H1 (cell line): ENCODE measurements around the gene SPSB3. TPM values are rescaled to one million over a fixed set of nuclear protein-coding genes. Genes with fewer than 3 reads are reported as not detected.
A peak's percentile ranks its signal among the peaks of the same experiment; 100 is the strongest.

Source experiments
- CTCF ChIA-PET: fragments of 300-600 bp; sonication (Branson Sonifier 250); formaldehyde crosslinking; loops from one replicate; lab custom pipeline; 2021; ENCODE audit not compliant: partially characterized antibody; lab: Charles Lee
- POLR2A ChIA-PET: fragments of 300-600 bp; sonication (Branson Sonifier 250); formaldehyde crosslinking; loops from one replicate; lab custom pipeline; 2021; ENCODE audit warnings: inconsistent platforms; ENCODE audit not compliant: partially characterized antibody; lab: Charles Lee
- DNase-seq, 2 experiments: peaks; one replicate each; pipeline versions ENCODE4 v3.0.0 to v3.0.0-alpha.2; 2010 to 2022; ENCODE audit warnings: low spot score in 2 of 2, low read depth in 1 of 2, mixed read lengths in 1 of 2
- FAIRE-seq: peaks from 2 replicates; lab custom pipeline; 2011; peaks lifted over from hg19 to GRCh38; lab: Jason Lieb, UNC
- H2AFZ ChIP-seq: 2 replicates; pipeline ENCODE4 v1.8.1; 2012; ENCODE audit warnings: low read length, inconsistent platforms
- H2AK5ac ChIP-seq: 2 replicates; pipeline ENCODE4 v1.6.1; 2013; ENCODE audit warnings: low read depth, low read length
- H2BK120ac ChIP-seq: replicated peaks from 2 replicates; pipeline ENCODE3; 2013; ENCODE audit warnings: low read depth, low read length, inconsistent platforms
- H2BK12ac ChIP-seq: 2 replicates; pipeline ENCODE4 v1.6.1; 2013; ENCODE audit warnings: low read depth, low read length
- H2BK15ac ChIP-seq: 2 replicates; pipeline ENCODE4 v1.6.1; 2013; ENCODE audit warnings: low read length
- H2BK20ac ChIP-seq: 2 replicates; pipeline ENCODE4 v1.6.1; 2013; ENCODE audit warnings: low read length
- H2BK5ac ChIP-seq: 2 replicates; pipeline ENCODE4 v1.6.1; 2013; ENCODE audit warnings: low read depth, low read length
- H3K14ac ChIP-seq: 2 replicates; pipeline ENCODE4 v1.6.1; 2013; ENCODE audit warnings: inconsistent platforms; ENCODE audit not compliant: insufficient read length
- H3K18ac ChIP-seq: 2 replicates; pipeline ENCODE4 v1.6.1; 2013; ENCODE audit warnings: low read length; ENCODE audit errors: extremely low read depth
- H3K23ac ChIP-seq: 2 replicates; pipeline ENCODE4 v1.6.1; 2013; ENCODE audit warnings: inconsistent platforms; ENCODE audit not compliant: insufficient read length
- H3K23me2 ChIP-seq: 2 replicates; pipeline ENCODE4 v1.6.1; 2013; ENCODE audit warnings: low read depth, low read length
- H3K27ac ChIP-seq: 2 replicates; pipeline ENCODE4 v1.6.1; 2011; ENCODE audit warnings: low read depth, low read length, inconsistent platforms
- H3K27me3 ChIP-seq, 4 experiments: replicated peaks in 1 of 4; 1 replicate in 1 of 4; 2 replicates in 3 of 4; pipeline versions ENCODE4 v1.6.1 to v1.8.1; 2011 to 2013; ENCODE audit warnings: low read length in 3 of 4, mild to moderate bottlenecking in 3 of 4, inconsistent platforms in 2 of 4, mixed read lengths in 2 of 4, moderate library complexity in 1 of 4; ENCODE audit not compliant: control insufficient read depth in 3 of 4, insufficient read depth in 3 of 4; ENCODE audit errors: extremely low read depth in 1 of 4
- H3K36me3 ChIP-seq, 4 experiments: 2 replicates each; pipeline versions ENCODE4 v1.6.1 to v1.8.1; 2011 to 2013; ENCODE audit warnings: mild to moderate bottlenecking in 4 of 4, low read length in 3 of 4, moderate library complexity in 2 of 4, control low read depth in 1 of 4, inconsistent platforms in 1 of 4; ENCODE audit not compliant: insufficient read depth in 4 of 4, control insufficient read depth in 2 of 4
- H3K4ac ChIP-seq: replicated peaks from 2 replicates; pipeline ENCODE3; 2013; ENCODE audit warnings: low read length, low read depth, mixed read lengths, inconsistent platforms; ENCODE audit not compliant: insufficient read length
- H3K4me1 ChIP-seq, 4 experiments: replicated peaks in 1 of 4; 1 replicate in 1 of 4; 2 replicates in 3 of 4; pipeline versions ENCODE4 v1.6.1 to v1.8.1; 2011 to 2013; ENCODE audit warnings: low read length in 3 of 4, inconsistent platforms in 2 of 4, mixed read lengths in 1 of 4; ENCODE audit not compliant: insufficient read depth in 4 of 4, control insufficient read depth in 3 of 4
- H3K4me2 ChIP-seq, 2 experiments: 2 replicates each; pipeline versions ENCODE4 v1.6.1 to v1.8.1; 2011 to 2013; ENCODE audit warnings: low read depth in 2 of 2, low read length in 2 of 2, control low read depth in 1 of 2, inconsistent platforms in 1 of 2, mild to moderate bottlenecking in 1 of 2; ENCODE audit not compliant: insufficient read depth in 1 of 2
- H3K4me3 ChIP-seq, 4 experiments: fragments of 200-600, 300-600 bp in 1 of 4; sonication (generic), shearing (Covaris generic), sonication (Bioruptor Twin) in 1 of 4; 2 replicates each; pipeline versions ENCODE4 v1.5.1 to v1.8.1; 2011 to 2016; ENCODE audit warnings: low read length in 4 of 4, low read depth in 3 of 4, control low read depth in 2 of 4, inconsistent platforms in 2 of 4, mild to moderate bottlenecking in 2 of 4, mixed read lengths in 1 of 4, moderate library complexity in 1 of 4; ENCODE audit not compliant: insufficient read depth in 2 of 4; ENCODE audit errors: extremely low read depth in 1 of 4
- H3K56ac ChIP-seq: replicated peaks from 2 replicates; pipeline ENCODE3; 2013; ENCODE audit warnings: low read depth, mild to moderate bottlenecking, mixed read lengths, low read length, inconsistent platforms; ENCODE audit not compliant: insufficient read length
- H3K79me1 ChIP-seq: 2 replicates; pipeline ENCODE4 v1.6.1; 2013; ENCODE audit warnings: low read depth, low read length, control low read depth
- H3K79me2 ChIP-seq, 2 experiments: 2 replicates each; pipeline versions ENCODE4 v1.6.1 to v1.8.1; 2012 to 2013; ENCODE audit warnings: low read length in 2 of 2, mild to moderate bottlenecking in 2 of 2, inconsistent platforms in 1 of 2; ENCODE audit not compliant: insufficient read depth in 2 of 2, control insufficient read depth in 1 of 2
- H3K9ac ChIP-seq, 4 experiments: replicated peaks in 1 of 4; 1 replicate in 1 of 4; 2 replicates in 3 of 4; pipeline versions ENCODE4 v1.6.1 to v1.8.1; 2011 to 2013; ENCODE audit warnings: low read depth in 3 of 4, low read length in 3 of 4, control low read depth in 2 of 4, mild to moderate bottlenecking in 2 of 4, moderate library complexity in 2 of 4, inconsistent platforms in 1 of 4; ENCODE audit errors: extremely low read depth in 1 of 4
- H3K9me3 ChIP-seq, 2 experiments: 2 replicates each; pipeline versions ENCODE4 v1.6.1 to v1.8.1; 2012 to 2013; ENCODE audit warnings: mild to moderate bottlenecking in 2 of 2, moderate library complexity in 2 of 2, control low read depth in 1 of 2, inconsistent platforms in 1 of 2, low read depth in 1 of 2, low read length in 1 of 2, mixed read lengths in 1 of 2; ENCODE audit not compliant: insufficient read depth in 2 of 2
- H4K20me1 ChIP-seq, 2 experiments: replicated peaks in 1 of 2; 2 replicates each; pipeline versions ENCODE3 to v1.8.1; 2011 to 2013; ENCODE audit warnings: inconsistent platforms in 2 of 2, low read length in 2 of 2, mild to moderate bottlenecking in 1 of 2; ENCODE audit not compliant: insufficient read depth in 2 of 2, control insufficient read depth in 1 of 2
- H4K5ac ChIP-seq: 2 replicates; pipeline ENCODE4 v1.6.1; 2013; ENCODE audit warnings: low read length, low read depth, mixed read lengths, inconsistent platforms; ENCODE audit not compliant: insufficient read length
- H4K8ac ChIP-seq: 2 replicates; pipeline ENCODE4 v1.8.0; 2013; ENCODE audit warnings: mild to moderate bottlenecking, moderate library complexity, low read length, inconsistent platforms; ENCODE audit not compliant: insufficient read depth; ENCODE audit errors: extremely low read depth
- H4K91ac ChIP-seq: replicated peaks from 2 replicates; pipeline ENCODE3; 2013; ENCODE audit warnings: low read length, mixed read lengths, inconsistent platforms; ENCODE audit not compliant: insufficient read length
- RAD21 ChIP-seq, 2 experiments: IDR thresholded peaks in 1 of 2; conservative IDR thresholded peaks in 1 of 2; 2 replicates each; pipeline ENCODE4 v1.6.1; 2011; ENCODE audit warnings: low read depth in 2 of 2, low read length in 2 of 2, improper control_type of control experiment in 1 of 2, inconsistent platforms in 1 of 2, mild to moderate bottlenecking in 1 of 2, moderate library complexity in 1 of 2
- SIN3A ChIP-seq, 2 experiments: IDR thresholded peaks in 1 of 2; conservative IDR thresholded peaks in 1 of 2; 2 replicates each; pipeline ENCODE4 v1.6.1; 2011 to 2012; ENCODE audit warnings: low read length in 2 of 2, improper control_type of control experiment in 1 of 2, low read depth in 1 of 2, mild to moderate bottlenecking in 1 of 2
- WGBS, 2 experiments: shearing (Covaris generic) in 1 of 2; methylation state at CpG; one replicate each; pipeline versions ENCODE4 v1.1.6 to v1.1.7; 2013 to 2015; ENCODE audit warnings: low lambda C conversion rate in 2 of 2, mixed read lengths in 2 of 2, inconsistent platforms in 1 of 2, low coverage in 1 of 2, missing lambda C conversion rate in 1 of 2; ENCODE audit not compliant: insufficient replicate concordance in 2 of 2, insufficient coverage in 1 of 2, insufficient read length in 1 of 2; ENCODE audit errors: extremely low coverage in 1 of 2, missing lambda C conversion rate in 1 of 2; 5-methylcytosine and 5-hydroxymethylcytosine counted together
- polyA plus RNA-seq, 7 experiments: library from polyadenylated mRNA; depleted of rRNA in 3 of 7; stranded (reverse) in 5 of 7; unstranded in 2 of 7; fragments of >200 nt in 5 of 7; fragments of 200-250 nt in 2 of 7; gene quantifications; 1 replicate in 5 of 7; 2 replicates in 1 of 7; 4 replicates in 1 of 7; pipeline versions ENCODE4 v1.2.1 to v1.2.3, GENCODE V29; 2011 to 2013; ENCODE audit warnings: missing spikeins in 2 of 7, mixed read lengths in 2 of 7
- total RNA-seq: library from RNA; stranded (reverse); fragmentation: NEBNext Ultra II Directional; extraction: Animal tissue kit (Norgen Biotek cat#: 25700); gene quantifications from 2 replicates; pipeline ENCODE4 v1.2.1, GENCODE V29; 2021

Gene SPSB3
- total and polyA plus RNA-seq, 2 of the 8 experiments (the other 6 are each of a cell fraction or from before 2014, with no cell fraction given): 22.5 to 37.8 TPM

DNA sequence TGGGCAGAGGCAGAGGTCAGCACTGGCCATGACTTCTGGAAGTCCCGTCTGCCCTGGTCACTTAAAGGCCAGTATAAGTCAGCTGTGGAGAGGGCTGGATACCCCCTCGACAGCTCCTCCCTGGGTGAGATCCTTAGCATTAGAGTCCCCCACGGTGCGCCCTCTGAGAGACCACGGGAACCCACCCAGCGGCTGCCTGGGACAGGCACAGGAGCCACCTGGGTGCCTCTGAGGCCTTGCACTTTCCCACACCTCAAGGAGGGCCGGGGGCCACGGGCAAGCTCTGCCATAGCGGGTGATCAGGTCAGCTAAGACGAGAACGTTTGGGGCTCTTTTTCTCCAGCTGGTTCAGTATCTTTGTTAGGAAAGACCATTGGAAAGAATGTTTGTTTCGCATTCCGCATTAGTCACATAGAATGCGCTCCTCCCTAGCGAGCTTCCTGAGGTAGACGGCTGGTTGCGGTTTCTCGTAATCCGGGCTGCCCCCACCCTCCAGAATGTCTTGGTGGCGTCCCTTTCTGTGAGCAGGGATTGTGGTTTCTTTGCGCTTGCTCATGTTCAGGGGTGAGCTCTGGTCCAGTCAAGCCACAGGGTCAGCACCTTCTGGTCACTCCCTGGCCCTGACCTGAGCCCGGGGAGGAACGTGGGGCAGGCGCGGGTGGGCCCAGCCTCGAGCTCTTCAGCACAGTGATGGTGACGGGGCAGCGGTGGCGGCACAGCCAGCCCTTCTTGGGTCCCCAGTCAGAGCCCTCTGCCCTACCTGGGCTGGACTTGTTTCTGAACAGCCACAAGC lies 36.3 kb downstream of the SPSB3 start:
- no peak overlapping the region for H2BK120ac ChIP-seq
- H3K56ac ChIP-seq: no peak overlapping the region
- H4K5ac ChIP-seq: no peak overlapping the region
- no peaks in the 10 kb centered on the region for H3K9me3 ChIP-seq
- peaks cover 0 to 6% of the 10 kb centered on the region in 2 experiments for H4K20me1 ChIP-seq
- ChIA-PET CTCF (interaction anchor here (0.6 to 3.1 kb wide), 5 partner anchors 9 to 191 kb away, joined by 3 to 12 read pairs (median 5); no protein-coding TSS in a partner anchor), POLR2A (interaction anchor here (0.7 to 5.5 kb wide), 5 partner anchors 9 to 23 kb away, joined by 3 to 18 read pairs (median 4); no protein-coding TSS in a partner anchor)
- H2AK5ac ChIP-seq: no peak overlapping the region
- H3K18ac ChIP-seq: no peak overlapping the region
- no peak for DNase-seq
- H3K14ac ChIP-seq: no peak overlapping the region
- no peak overlapping the region for H3K4me3 ChIP-seq
- no peak overlapping the region for H3K4me2 ChIP-seq
- no peak overlapping the region for H2BK12ac ChIP-seq
- H3K27ac ChIP-seq: no peak overlapping the region
- H2BK15ac ChIP-seq: no peak overlapping the region
- no peaks in the 10 kb centered on the region for H3K23me2 ChIP-seq
- 88% methylated on average over 29 of the region's 29 CpGs; no CpG with 5 or more reads in 1 of the 2 experiments for WGBS, 2 experiments
- peaks cover 0 to 12% (median 2%) of the 10 kb centered on the region in 4 experiments; a peak in 3 of 8 replicates for H3K36me3 ChIP-seq
- no peaks in the 10 kb centered on the region for H3K79me2 ChIP-seq
- TF ChIP-seq SIN3A (conservative IDR thresholded peaks at IDR 0.05 in 1 of 2, IDR thresholded peaks at IDR 0.05 in 1 of 2; ENCODE audit: low read depth in 1 of 2, low read length in 2 of 2) (no peak), RAD21 (IDR thresholded peaks at IDR 0.05 in 1 of 2, conservative IDR thresholded peaks at IDR 0.05 in 1 of 2; ENCODE audit: low read depth in 2 of 2, low read length in 2 of 2) (no peak)
- H3K4me1 ChIP-seq: no peaks in the 10 kb centered on the region
- H3K4ac ChIP-seq: no peak overlapping the region
- H2BK5ac ChIP-seq: no peak overlapping the region
- no peak overlapping the region for H3K23ac ChIP-seq
- FAIRE-seq: no peak
- no peak overlapping the region for H2AFZ ChIP-seq
- no peak overlapping the region for H3K9ac ChIP-seq
- no peak overlapping the region for H2BK20ac ChIP-seq
- H3K79me1 ChIP-seq: no peaks in the 10 kb centered on the region
- no peak overlapping the region for H4K91ac ChIP-seq
- peak overlapping the region; percentile 85 for H4K8ac ChIP-seq
- H3K27me3 ChIP-seq: no peaks in the 10 kb centered on the region
